ENCODE data around the gene SHOX. TPM values are rescaled to one million over a fixed set of nuclear protein-coding genes. Genes with fewer than 3 reads are reported as not detected.
"Not testable (repeated sequence)": the region's sequence is repeated elsewhere in the genome, so short reads cannot be mapped to it uniquely, and the experiment has no call there.

Gene SHOX
- total RNA-seq, 1 donor from 2014 or later, result not detected

DNA sequence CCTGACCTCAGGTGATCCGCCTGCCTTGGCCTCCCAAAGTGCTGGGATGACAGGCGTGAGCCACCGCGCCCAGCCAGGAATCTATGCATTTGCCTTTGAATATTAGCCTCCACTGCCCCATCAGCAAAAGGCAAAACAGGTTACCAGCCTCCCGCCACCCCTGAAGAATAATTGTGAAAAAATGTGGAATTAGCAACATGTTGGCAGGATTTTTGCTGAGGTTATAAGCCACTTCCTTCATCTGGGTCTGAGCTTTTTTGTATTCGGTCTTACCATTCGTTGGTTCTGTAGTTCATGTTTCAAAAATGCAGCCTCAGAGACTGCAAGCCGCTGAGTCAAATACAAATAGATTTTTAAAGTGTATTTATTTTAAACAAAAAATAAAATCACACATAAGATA, 44.2 kb upstream of the SHOX start:
- Mint-ChIP-seq H3K27ac (no peak overlapping the region), H3K27me3 (peaks cover 34% of the 10 kb centered on the region), H3K9me3 (no peaks in the 10 kb centered on the region), H3K36me3 (no peaks in the 10 kb centered on the region), H3K4me3 (no peak overlapping the region), H3K4me1 (ENCODE audit: unreplicated experiment) (no peaks in the 10 kb centered on the region)
- TF ChIP-seq, protein P1, sequence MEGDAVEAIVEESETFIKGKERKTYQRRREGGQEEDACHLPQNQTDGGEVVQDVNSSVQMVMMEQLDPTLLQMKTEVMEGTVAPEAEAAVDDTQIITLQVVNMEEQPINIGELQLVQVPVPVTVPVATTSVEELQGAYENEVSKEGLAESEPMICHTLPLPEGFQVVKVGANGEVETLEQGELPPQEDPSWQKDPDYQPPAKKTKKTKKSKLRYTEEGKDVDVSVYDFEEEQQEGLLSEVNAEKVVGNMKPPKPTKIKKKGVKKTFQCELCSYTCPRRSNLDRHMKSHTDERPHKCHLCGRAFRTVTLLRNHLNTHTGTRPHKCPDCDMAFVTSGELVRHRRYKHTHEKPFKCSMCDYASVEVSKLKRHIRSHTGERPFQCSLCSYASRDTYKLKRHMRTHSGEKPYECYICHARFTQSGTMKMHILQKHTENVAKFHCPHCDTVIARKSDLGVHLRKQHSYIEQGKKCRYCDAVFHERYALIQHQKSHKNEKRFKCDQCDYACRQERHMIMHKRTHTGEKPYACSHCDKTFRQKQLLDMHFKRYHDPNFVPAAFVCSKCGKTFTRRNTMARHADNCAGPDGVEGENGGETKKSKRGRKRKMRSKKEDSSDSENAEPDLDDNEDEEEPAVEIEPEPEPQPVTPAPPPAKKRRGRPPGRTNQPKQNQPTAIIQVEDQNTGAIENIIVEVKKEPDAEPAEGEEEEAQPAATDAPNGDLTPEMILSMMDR (conservative IDR thresholded peaks at IDR 0.05), result no peak
- DNase-seq (ENCODE audit: extremely low spot score, unreplicated experiment), result peak; percentile 16

GRCh38 chrX:589261-589660, 41.3 kb upstream of the SHOX start:
- peaks cover 21% of the 10 kb centered on the region for H3K27me3 Mint-ChIP-seq
- peak; percentile 29 for DNase-seq (ENCODE audit: extremely low spot score, unreplicated experiment)
- not testable (repeated sequence) for H3K9me3 Mint-ChIP-seq; H3K36me3 Mint-ChIP-seq; H3K4me3 Mint-ChIP-seq; H3K27ac Mint-ChIP-seq; H3K4me1 Mint-ChIP-seq (ENCODE audit: unreplicated experiment)

DNA sequence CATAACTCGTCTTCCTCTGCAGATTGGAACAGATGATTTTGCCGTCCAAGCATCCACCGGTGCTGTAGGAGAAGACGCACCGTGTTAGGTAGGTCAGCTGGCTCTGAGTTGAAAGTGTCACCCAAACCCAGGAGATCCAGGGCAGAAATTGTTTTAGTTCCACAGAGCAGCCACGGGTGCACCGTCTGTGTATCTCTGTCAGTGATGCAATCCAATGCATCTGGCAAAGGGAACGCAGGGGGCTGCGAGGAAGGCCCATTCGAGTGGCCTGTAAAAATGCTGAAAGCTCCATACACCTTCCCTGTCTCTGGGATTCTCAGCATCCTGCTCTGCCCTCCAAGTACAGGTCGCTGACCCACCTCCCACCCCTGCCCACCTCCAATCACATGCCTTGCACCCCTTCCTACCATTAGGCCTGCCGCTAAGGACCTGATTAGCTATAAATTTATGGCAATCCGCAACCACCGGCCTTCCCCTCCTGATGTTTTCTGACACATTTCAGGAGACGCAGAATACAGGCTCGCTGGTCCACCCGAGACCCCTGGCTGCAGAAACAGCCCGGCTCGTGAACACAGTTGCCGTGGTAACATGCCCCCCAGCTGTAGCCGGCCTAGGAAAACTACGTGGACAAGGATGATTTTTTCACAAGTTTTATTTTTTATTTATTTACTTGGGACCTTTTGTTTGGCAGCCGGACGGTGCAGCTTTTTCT, 39.7 kb upstream of the SHOX start:
- no peaks in the 10 kb centered on the region for H3K9me3 Mint-ChIP-seq
- DNase-seq (ENCODE audit: extremely low spot score, unreplicated experiment), result peak; percentile 43

DNA sequence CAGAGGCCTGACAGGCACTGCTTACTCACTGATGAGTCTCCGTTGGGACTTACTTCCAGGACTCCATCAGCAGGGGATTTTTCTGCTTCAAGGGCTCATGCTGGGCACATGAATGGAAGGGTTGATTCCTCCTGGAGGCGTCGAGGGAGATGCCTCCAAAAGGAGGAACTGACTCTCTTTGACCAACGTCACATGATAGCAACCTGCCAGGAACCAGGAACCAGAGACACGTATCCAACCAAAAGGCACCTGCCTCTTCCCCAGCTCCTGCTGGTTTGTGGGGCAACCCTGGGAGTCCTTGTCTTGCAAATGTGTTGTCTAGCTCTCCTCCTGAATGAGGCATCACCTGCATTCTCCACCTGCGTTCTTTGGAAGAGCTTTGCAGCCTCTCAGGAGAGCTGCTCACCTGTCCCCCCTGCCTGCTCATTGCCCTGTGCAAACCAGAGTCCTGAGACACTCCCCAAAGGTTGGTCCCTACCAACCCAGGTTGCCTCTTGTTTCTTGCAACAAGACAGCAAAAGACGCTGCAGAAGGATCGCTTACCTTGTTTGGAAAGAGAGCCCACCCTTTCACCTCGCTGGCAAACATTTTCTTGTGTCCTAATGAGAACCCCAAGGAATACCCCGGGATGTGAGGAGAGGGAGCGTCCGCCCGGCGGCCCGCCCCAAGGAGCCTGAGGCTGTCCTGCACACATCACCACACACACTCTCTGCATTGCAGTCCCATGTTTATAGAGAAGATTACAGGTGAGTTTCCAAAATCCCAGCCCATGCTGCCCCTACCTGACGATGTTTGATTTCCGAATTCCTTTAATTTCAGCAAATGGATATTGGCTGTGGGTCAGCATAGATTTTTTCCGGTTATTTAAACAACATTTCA, 30.5 kb upstream of the SHOX start:
- Mint-ChIP-seq H3K9me3 (peaks cover 9% of the 10 kb centered on the region), H3K27ac (no peak overlapping the region), H3K4me3 (no peak overlapping the region), H3K27me3 (peaks cover 29% of the 10 kb centered on the region), H3K36me3 (no peaks in the 10 kb centered on the region), H3K4me1 (ENCODE audit: unreplicated experiment) (no peaks in the 10 kb centered on the region)
- TF ChIP-seq, protein P1 (conservative IDR thresholded peaks at IDR 0.05), result no peak
- DNase-seq (ENCODE audit: extremely low spot score, unreplicated experiment), result peak; percentile 37

More for the DNA sequence above, 39.7 kb upstream of the SHOX start:
- peaks cover 16% of the 10 kb centered on the region for H3K27me3 Mint-ChIP-seq
- no peaks in the 10 kb centered on the region for H3K36me3 Mint-ChIP-seq
- H3K27ac Mint-ChIP-seq, result no peak overlapping the region
- TF ChIP-seq, protein P1 (conservative IDR thresholded peaks at IDR 0.05), result no peak
- no peaks in the 10 kb centered on the region for H3K4me1 Mint-ChIP-seq (ENCODE audit: unreplicated experiment)
- H3K4me3 Mint-ChIP-seq, result no peak overlapping the region

DNA sequence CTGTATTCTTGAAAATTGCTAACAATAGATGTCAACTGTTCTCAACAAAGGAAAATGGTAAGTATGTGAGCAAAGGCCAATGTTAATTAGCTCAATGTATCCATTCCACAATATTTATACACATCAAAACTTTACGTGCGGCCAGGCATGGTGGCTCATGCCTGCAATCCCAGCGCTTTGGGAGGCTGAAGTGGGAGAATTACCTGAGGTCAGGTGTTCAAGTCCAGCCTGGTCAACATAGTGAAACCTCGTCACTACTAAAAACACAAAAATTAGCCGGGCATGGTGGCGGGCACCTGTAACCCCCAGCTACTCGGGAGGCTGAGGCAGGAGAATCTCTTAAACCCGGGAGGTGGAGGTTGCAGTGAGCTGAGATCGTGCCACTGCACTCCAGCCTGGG, 27.6 kb upstream of the SHOX start:
- not testable (repeated sequence) for H3K4me1 Mint-ChIP-seq (ENCODE audit: unreplicated experiment); H3K27ac Mint-ChIP-seq; H3K36me3 Mint-ChIP-seq; H3K9me3 Mint-ChIP-seq; H3K4me3 Mint-ChIP-seq
- peak; percentile 13 for DNase-seq (ENCODE audit: extremely low spot score, unreplicated experiment)
- peaks cover 20% of the 10 kb centered on the region for H3K27me3 Mint-ChIP-seq

DNA sequence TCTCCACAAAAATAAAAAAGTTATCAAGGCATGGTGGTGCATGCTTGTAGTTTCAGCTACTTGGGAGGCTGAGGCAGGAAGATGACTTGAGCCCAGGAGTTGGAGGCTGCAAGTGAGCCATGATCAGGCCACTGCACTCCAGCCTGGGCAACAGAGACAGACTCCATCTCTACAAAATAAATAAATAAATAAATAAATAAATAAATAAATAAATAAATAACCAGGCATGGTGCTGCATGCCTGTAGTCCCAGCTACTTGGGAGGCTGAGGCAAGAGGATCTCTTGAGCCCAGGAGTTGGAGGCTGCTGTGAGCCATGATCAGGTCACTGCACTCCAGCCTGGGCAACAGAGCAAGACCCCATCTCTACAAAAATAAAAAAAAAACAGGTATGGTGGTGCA, 26.0 kb upstream of the SHOX start:
- H3K4me1 Mint-ChIP-seq (ENCODE audit: unreplicated experiment); H3K27ac Mint-ChIP-seq; H3K9me3 Mint-ChIP-seq; H3K36me3 Mint-ChIP-seq; H3K4me3 Mint-ChIP-seq: not testable (repeated sequence)
- peaks cover 18% of the 10 kb centered on the region for H3K27me3 Mint-ChIP-seq
- DNase-seq (ENCODE audit: extremely low spot score, unreplicated experiment), result peak; percentile 6

- H3K4me3 Mint-ChIP-seq; H3K9me3 Mint-ChIP-seq; H3K4me1 Mint-ChIP-seq (ENCODE audit: unreplicated experiment); H3K36me3 Mint-ChIP-seq; DNase-seq (ENCODE audit: extremely low spot score, unreplicated experiment); H3K27ac Mint-ChIP-seq: not testable (repeated sequence)
- peaks cover 10% of the 10 kb centered on the region for H3K27me3 Mint-ChIP-seq
Observed at GRCh38 chrX:608088-608487, 22.5 kb upstream of the SHOX start.
